Effector memory CD8-positive, alpha-beta T cell (primary cell): Measurements from ENCODE around the gene FGF14.
A peak's percentile ranks its signal among the peaks of the same experiment; 100 is the strongest.

Experiments
- ATAC-seq: fragments of 150-1000 bp; cut with Tn5 transposase; replicated peaks from 2 replicates; pipeline ENCODE4 v1.10.0; 2021; ENCODE audit warnings: mild to moderate bottlenecking, moderate library complexity
- DNase-seq, 3 experiments: peaks; one replicate each; pipeline ENCODE4 v3.0.0; 2021
- H3K27ac Mint-ChIP-seq, 2 donors: one replicate each; pipeline ENCODE4 v1.8.0; 2022; ENCODE audit warnings: mild to moderate bottlenecking in 2 of 2, mixed read lengths in 2 of 2, moderate library complexity in 2 of 2
- H3K27me3 Mint-ChIP-seq, 2 donors: one replicate each; pipeline ENCODE4 v1.8.0; 2022; ENCODE audit warnings: mixed read lengths in 2 of 2
- H3K36me3 Mint-ChIP-seq: one replicate; pipeline ENCODE4 v1.8.0; 2022; ENCODE audit warnings: mild to moderate bottlenecking, moderate library complexity, mixed read lengths; ENCODE audit not compliant: insufficient read depth
- H3K4me1 Mint-ChIP-seq, 2 donors: one replicate each; pipeline ENCODE4 v1.8.0; 2022; ENCODE audit warnings: low read depth in 2 of 2, mixed read lengths in 2 of 2
- H3K4me3 Mint-ChIP-seq, 2 donors: one replicate each; pipeline ENCODE4 v1.8.0; 2022; ENCODE audit warnings: mild to moderate bottlenecking in 2 of 2, mixed read lengths in 2 of 2, moderate library complexity in 2 of 2
- H3K9me3 Mint-ChIP-seq, 2 donors: one replicate each; pipeline ENCODE4 v1.8.0; 2022; ENCODE audit warnings: mixed read lengths in 2 of 2

FGF14 gene

DNA sequence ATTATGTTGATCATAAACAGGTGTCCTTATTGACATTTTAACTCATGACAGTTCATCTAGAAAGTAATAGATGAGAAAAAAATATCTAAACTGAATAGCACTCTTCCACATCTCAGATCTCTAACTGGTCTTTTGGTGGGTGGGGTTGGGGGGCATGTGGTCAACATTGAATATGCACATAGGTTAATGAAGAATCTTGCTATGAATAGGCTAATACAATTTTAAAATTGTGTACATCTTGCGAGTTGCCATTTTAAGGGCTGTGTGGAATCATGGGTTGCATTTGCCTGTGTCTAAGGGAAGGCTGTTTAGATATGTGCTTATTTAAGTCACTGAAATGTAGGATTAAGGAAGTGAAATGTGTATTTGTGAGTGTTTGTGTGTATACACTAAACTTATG lies 603.4 kb downstream of the FGF14 start:
- Mint-ChIP-seq H3K4me1 (no peaks in the 10 kb centered on the region), H3K27me3 (peaks cover 0 to 20% of the 10 kb centered on the region in 2 donors), H3K9me3 (no peaks in the 10 kb centered on the region), H3K27ac (no peak overlapping the region), H3K36me3 (no peaks in the 10 kb centered on the region), H3K4me3 (no peak overlapping the region)
- no peak for ATAC-seq
- DNase-seq = no peak

- Mint-ChIP-seq H3K4me1 (no peaks in the 10 kb centered on the region), H3K27me3 (peaks cover 2 to 9% of the 10 kb centered on the region in 2 donors), H3K36me3 (no peaks in the 10 kb centered on the region), H3K4me3 (no peak overlapping the region), H3K9me3 (no peaks in the 10 kb centered on the region), H3K27ac (no peak overlapping the region)
- ATAC-seq = no peak
- no peak for DNase-seq
These were observed 606.4 kb downstream of the FGF14 start for GRCh38 chr13:101795460-101795859.

GRCh38 chr13:101795025-101795424 lies 606.8 kb downstream of the FGF14 start:
- no peaks in the 10 kb centered on the region for H3K36me3 Mint-ChIP-seq
- DNase-seq (no peak), ATAC-seq (no peak)
- H3K27me3 Mint-ChIP-seq = peaks cover 6 to 9% of the 10 kb centered on the region in 2 donors
- H3K27ac Mint-ChIP-seq = no peak overlapping the region
- H3K9me3 Mint-ChIP-seq = no peaks in the 10 kb centered on the region
- H3K4me3 Mint-ChIP-seq = no peak overlapping the region
- no peaks in the 10 kb centered on the region for H3K4me1 Mint-ChIP-seq

GRCh38 chr13:101792189-101792588 lies 609.7 kb downstream of the FGF14 start:
- DNase-seq (no peak), ATAC-seq (no peak)
- H3K27ac Mint-ChIP-seq = no peak overlapping the region
- H3K9me3 Mint-ChIP-seq = no peaks in the 10 kb centered on the region
- H3K36me3 Mint-ChIP-seq = no peaks in the 10 kb centered on the region
- no peaks in the 10 kb centered on the region for H3K4me1 Mint-ChIP-seq
- no peak overlapping the region for H3K4me3 Mint-ChIP-seq
- H3K27me3 Mint-ChIP-seq = peaks cover 6 to 9% of the 10 kb centered on the region in 2 donors

GRCh38 chr13:101785858-101786257 lies 616.0 kb downstream of the FGF14 start:
- no peak overlapping the region for H3K27ac Mint-ChIP-seq
- H3K4me3 Mint-ChIP-seq = no peak overlapping the region
- no peaks in the 10 kb centered on the region for H3K9me3 Mint-ChIP-seq
- H3K4me1 Mint-ChIP-seq = no peaks in the 10 kb centered on the region
- no peak for ATAC-seq
- no peak for DNase-seq
- no peaks in the 10 kb centered on the region for H3K36me3 Mint-ChIP-seq
- H3K27me3 Mint-ChIP-seq = peaks cover 15 to 22% of the 10 kb centered on the region in 2 donors

DNA sequence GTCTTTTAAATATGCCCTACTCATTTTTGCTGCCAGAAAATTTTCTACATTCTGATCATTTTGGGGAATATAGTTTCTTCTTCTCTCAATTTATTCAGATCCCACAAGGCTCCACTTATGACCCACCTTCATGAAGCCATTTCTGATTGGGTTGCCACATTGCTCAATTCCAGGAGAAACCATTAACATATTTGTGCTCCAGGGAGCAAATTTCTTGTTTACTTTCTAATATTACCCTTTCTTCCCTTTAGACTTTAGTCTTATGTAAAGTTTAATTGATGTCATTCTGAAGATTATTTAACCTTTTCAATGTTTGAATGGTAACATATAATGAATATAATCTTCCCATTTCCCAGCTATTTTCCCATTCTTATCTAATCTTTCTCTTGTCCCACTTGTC lies 617.5 kb downstream of the FGF14 start:
- Mint-ChIP-seq H3K4me3 (no peak overlapping the region), H3K27me3 (peaks cover 9 to 24% of the 10 kb centered on the region in 2 donors), H3K9me3 (no peaks in the 10 kb centered on the region), H3K36me3 (no peaks in the 10 kb centered on the region), H3K4me1 (no peaks in the 10 kb centered on the region), H3K27ac (no peak overlapping the region)
- DNase-seq (no peak), ATAC-seq (no peak)

- ATAC-seq = no peak
- Mint-ChIP-seq H3K36me3 (no peaks in the 10 kb centered on the region), H3K9me3 (no peaks in the 10 kb centered on the region), H3K4me3 (no peak overlapping the region), H3K27me3 (peaks cover 14 to 24% of the 10 kb centered on the region in 2 donors), H3K4me1 (no peaks in the 10 kb centered on the region), H3K27ac (no peak overlapping the region)
- DNase-seq = no peak
These were observed 618.3 kb downstream of the FGF14 start for GRCh38 chr13:101783554-101783953.

DNA sequence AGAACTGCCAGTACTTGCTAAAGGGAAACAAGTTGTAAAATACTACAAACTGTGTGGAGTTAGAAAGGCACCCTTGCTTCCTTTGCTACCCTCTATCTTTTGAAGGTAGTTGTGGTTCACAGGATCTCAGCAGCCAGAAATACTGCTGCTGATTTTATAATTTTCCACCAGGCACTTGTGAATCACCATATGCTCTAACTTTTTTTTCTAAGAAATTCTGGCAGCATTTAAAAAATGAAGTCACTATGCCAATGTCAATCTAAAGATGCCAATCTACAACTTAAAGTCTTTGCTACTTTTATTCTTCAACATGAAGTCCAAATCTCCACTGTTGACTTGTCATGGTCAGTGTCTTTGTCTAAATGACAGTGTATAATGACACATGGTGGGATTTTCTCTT lies 621.6 kb downstream of the FGF14 start:
- ATAC-seq (no peak), DNase-seq (no peak)
- Mint-ChIP-seq H3K27me3 (peaks cover 17 to 19% of the 10 kb centered on the region in 2 donors), H3K4me1 (no peaks in the 10 kb centered on the region), H3K27ac (no peak overlapping the region), H3K9me3 (no peaks in the 10 kb centered on the region), H3K36me3 (no peaks in the 10 kb centered on the region), H3K4me3 (no peak overlapping the region)

DNA sequence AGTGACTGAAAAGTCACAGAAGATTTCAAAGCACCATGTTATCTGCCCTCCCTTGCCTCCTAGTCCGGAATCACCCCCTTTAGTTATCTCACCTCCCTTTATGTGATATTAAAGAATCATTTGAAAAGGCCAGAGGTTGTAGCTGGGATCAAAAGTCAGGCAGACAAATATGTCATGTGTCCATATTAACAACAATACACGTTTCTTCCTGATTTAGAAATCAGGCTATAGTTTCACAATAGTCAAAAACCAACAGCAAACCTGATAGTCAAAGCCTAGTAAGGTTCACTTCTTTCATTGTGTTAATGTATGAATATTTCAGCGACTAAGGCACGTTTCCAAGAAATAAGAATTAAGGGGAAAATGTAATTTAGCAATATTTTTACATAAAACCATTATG lies 622.7 kb downstream of the FGF14 start:
- Mint-ChIP-seq H3K27me3 (peaks cover 19% of the 10 kb centered on the region in 2 donors), H3K4me3 (no peak overlapping the region), H3K36me3 (no peaks in the 10 kb centered on the region), H3K4me1 (no peaks in the 10 kb centered on the region), H3K27ac (no peak overlapping the region), H3K9me3 (no peaks in the 10 kb centered on the region)
- no peak for DNase-seq
- no peak for ATAC-seq

- ATAC-seq = no peak
- Mint-ChIP-seq H3K27me3 (peaks cover 10 to 13% of the 10 kb centered on the region in 2 donors), H3K36me3 (no peaks in the 10 kb centered on the region), H3K27ac (no peak overlapping the region), H3K4me3 (no peak overlapping the region), H3K4me1 (no peaks in the 10 kb centered on the region), H3K9me3 (no peaks in the 10 kb centered on the region)
- DNase-seq = no peak
These were observed 626.6 kb downstream of the FGF14 start for GRCh38 chr13:101775267-101775666.

- Mint-ChIP-seq H3K27me3 (peaks cover 10 to 13% of the 10 kb centered on the region in 2 donors), H3K36me3 (no peaks in the 10 kb centered on the region), H3K27ac (no peak overlapping the region), H3K4me3 (no peak overlapping the region), H3K9me3 (no peaks in the 10 kb centered on the region), H3K4me1 (no peaks in the 10 kb centered on the region)
- ATAC-seq = no peak
- no peak for DNase-seq
These were observed 627.5 kb downstream of the FGF14 start for GRCh38 chr13:101774393-101774792.

DNA sequence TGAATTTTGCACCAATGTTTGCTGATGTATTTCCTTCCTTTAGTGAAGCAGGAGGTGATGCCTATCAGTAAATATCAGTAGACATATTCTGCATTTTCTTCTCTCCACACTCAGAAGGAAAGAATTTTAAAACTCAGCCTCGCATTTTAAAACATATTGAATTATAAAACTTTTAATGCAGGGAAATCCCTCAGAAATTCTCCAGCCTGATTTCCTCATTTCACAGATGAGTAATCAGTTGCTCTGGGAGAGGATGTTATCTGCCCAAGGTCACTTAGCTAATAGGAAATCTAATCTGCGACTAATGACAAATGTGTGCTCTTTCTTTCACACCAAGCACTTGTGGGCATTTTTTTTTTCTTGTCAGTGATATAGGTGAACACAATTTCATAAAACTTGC lies 628.8 kb downstream of the FGF14 start:
- no peak overlapping the region for H3K27ac Mint-ChIP-seq
- peaks cover 6 to 13% of the 10 kb centered on the region in 2 donors for H3K27me3 Mint-ChIP-seq
- H3K4me3 Mint-ChIP-seq = no peak overlapping the region
- ATAC-seq = no peak
- H3K4me1 Mint-ChIP-seq = no peaks in the 10 kb centered on the region
- no peak for DNase-seq
- H3K9me3 Mint-ChIP-seq = no peaks in the 10 kb centered on the region
- H3K36me3 Mint-ChIP-seq = no peaks in the 10 kb centered on the region

DNA sequence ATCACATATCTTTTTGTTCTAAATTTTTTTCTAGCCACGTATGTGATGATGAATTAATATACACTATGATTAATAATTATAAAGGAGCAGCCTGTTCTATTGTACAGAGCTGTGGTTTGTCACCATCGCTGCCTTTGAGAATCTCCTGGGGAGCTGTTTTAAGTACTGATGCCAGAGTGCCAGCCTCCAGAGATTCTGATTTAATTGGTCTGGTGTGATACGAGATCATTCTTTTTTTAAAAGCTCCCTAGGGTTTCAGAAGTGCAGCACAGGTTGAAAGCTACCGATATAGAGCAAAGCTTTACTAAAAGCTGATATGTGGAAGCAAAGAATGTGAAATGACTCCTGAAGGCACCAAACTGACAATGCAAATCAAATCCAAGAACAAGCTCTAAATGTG lies 634.7 kb downstream of the FGF14 start:
- H3K4me3 Mint-ChIP-seq = no peak overlapping the region
- no peak for DNase-seq
- H3K9me3 Mint-ChIP-seq = no peaks in the 10 kb centered on the region
- peaks cover 12 to 26% of the 10 kb centered on the region in 2 donors for H3K27me3 Mint-ChIP-seq
- H3K27ac Mint-ChIP-seq = no peak overlapping the region
- peaks cover 3% of the 10 kb centered on the region for H3K36me3 Mint-ChIP-seq
- H3K4me1 Mint-ChIP-seq = no peaks in the 10 kb centered on the region
- no peak for ATAC-seq

GRCh38 chr13:101763191-101763590 lies 638.7 kb downstream of the FGF14 start:
- no peak for ATAC-seq
- no peaks in the 10 kb centered on the region for H3K9me3 Mint-ChIP-seq
- no peaks in the 10 kb centered on the region for H3K4me1 Mint-ChIP-seq
- DNase-seq = no peak
- no peak overlapping the region for H3K27ac Mint-ChIP-seq
- H3K36me3 Mint-ChIP-seq = peaks cover 3% of the 10 kb centered on the region
- no peak overlapping the region for H3K4me3 Mint-ChIP-seq
- peaks cover 20 to 30% of the 10 kb centered on the region in 2 donors for H3K27me3 Mint-ChIP-seq

DNA sequence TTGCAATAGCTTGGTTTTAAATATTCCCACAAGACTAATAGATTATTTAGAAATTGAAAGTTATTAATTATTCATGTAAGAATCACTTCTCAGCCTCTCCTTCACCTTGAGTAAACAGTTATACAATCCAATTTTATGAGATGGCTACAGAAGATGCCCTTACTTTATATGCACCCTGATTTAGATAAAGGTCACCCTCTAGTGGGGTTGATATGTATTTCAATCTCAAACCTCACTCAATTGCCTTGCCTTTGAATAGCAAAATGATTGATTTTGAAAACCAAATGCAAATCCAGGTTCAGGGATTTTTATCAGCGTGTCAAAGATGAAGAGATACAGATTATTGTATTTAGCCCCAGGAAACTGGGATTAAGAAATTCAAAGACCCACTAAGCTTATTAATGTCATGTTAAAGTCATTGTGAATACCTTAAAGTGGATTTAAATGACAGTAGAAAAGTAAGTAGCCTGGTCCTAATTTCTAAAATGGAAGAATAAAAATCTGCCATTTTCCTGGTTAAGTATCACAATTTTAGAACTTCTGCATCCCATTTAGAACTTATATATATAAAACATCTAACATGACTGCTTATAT lies 644.3 kb downstream of the FGF14 start:
- Mint-ChIP-seq H3K36me3 (peaks cover 3% of the 10 kb centered on the region), H3K4me1 (no peaks in the 10 kb centered on the region), H3K27ac (no peak overlapping the region), H3K27me3 (peaks cover 1 to 29% of the 10 kb centered on the region in 2 donors), H3K9me3 (no peaks in the 10 kb centered on the region), H3K4me3 (no peak overlapping the region)
- ATAC-seq = peak; percentile 64
- DNase-seq = no peak
